T-cell (primary cell): ENCODE measurements around the gene PELI2. TPM values are rescaled to one million over a fixed set of nuclear protein-coding genes. Genes with fewer than 3 reads are reported as not detected.

Source experiments
- ATAC-seq, 4 experiments: fragments of 200-7000 bp in 3 of 4; fragments of 150-1000 bp in 1 of 4; cut with Tn5 transposase; replicated peaks in 1 of 4; 1 replicate in 3 of 4; 2 replicates in 1 of 4; pipeline ENCODE4 v1.10.0; 2021; ENCODE audit warnings: moderate library complexity in 3 of 4, mild to moderate bottlenecking in 2 of 4, moderate number of reproducible peaks in 1 of 4
- CTCF ChIA-PET, 2 donors: fragments of 300-600 bp; sonication (Branson Sonifier 250); formaldehyde crosslinking; loops; one replicate each; lab custom pipeline; 2022; ENCODE audit warnings: antibody characterized with exemption in 2 of 2; lab: Charles Lee
- POLR2A ChIA-PET, 2 donors: fragments of 300-600 bp; sonication (Branson Sonifier 250); formaldehyde crosslinking; loops; one replicate each; lab custom pipeline; 2022; ENCODE audit warnings: antibody characterized with exemption in 2 of 2; lab: Charles Lee
- DNase-seq, 35 experiments: peaks; one replicate each; pipeline versions ENCODE4 v3.0.0 to v3.0.0-alpha.2; 2013 to 2023
- H3K27ac ChIP-seq: one replicate; pipeline ENCODE4 v1.5.1; 2013; ENCODE audit warnings: low read length
- H3K27me3 ChIP-seq, 2 experiments: replicated peaks in 1 of 2; 1 replicate in 1 of 2; 2 replicates in 1 of 2; pipeline versions ENCODE4 v1.6.1 to v1.7.0; 2013; ENCODE audit warnings: low read length in 1 of 2, mixed read lengths in 1 of 2; ENCODE audit not compliant: control insufficient read depth in 2 of 2, insufficient read depth in 2 of 2; ENCODE audit errors: extremely low read depth in 1 of 2
- H3K36me3 ChIP-seq, 2 donors: 1 replicate in 1 of 2; 2 replicates in 1 of 2; pipeline versions ENCODE4 v1.6.1 to v1.7.0; 2013; ENCODE audit warnings: low read length in 1 of 2; ENCODE audit not compliant: control insufficient read depth in 2 of 2, insufficient read depth in 1 of 2; ENCODE audit errors: extremely low read depth in 1 of 2
- H3K4me1 ChIP-seq, 2 experiments: 1 replicate in 1 of 2; 2 replicates in 1 of 2; pipeline versions ENCODE4 v1.6.1 to v1.7.0; 2013; ENCODE audit warnings: low read length in 2 of 2, mixed read lengths in 1 of 2; ENCODE audit not compliant: insufficient read depth in 2 of 2, control insufficient read depth in 1 of 2; ENCODE audit errors: extremely low read depth in 1 of 2
- H3K4me3 ChIP-seq, 2 donors: 1 replicate in 1 of 2; 2 replicates in 1 of 2; pipeline versions ENCODE4 v1.5.1 to v1.7.0; 2013; ENCODE audit warnings: mild to moderate bottlenecking in 2 of 2, low read length in 1 of 2, moderate library complexity in 1 of 2; ENCODE audit not compliant: control insufficient read depth in 1 of 2; ENCODE audit errors: extremely low read depth in 1 of 2
- H3K9me3 ChIP-seq: 2 replicates; pipeline ENCODE4 v1.7.0; 2013
- H3K27ac Mint-ChIP-seq, 2 donors: one replicate each; pipeline ENCODE4 v1.8.0; 2020 to 2021; ENCODE audit warnings: mild to moderate bottlenecking in 2 of 2, mixed read lengths in 2 of 2
- H3K27me3 Mint-ChIP-seq, 2 donors: one replicate each; pipeline ENCODE4 v1.8.0; 2021 to 2022; ENCODE audit warnings: mixed read lengths in 2 of 2
- H3K36me3 Mint-ChIP-seq: one replicate; pipeline ENCODE4 v1.8.0; 2021; ENCODE audit warnings: mixed read lengths
- H3K4me1 Mint-ChIP-seq, 3 donors: one replicate each; pipeline ENCODE4 v1.8.0; 2020 to 2022; ENCODE audit warnings: mixed read lengths in 3 of 3, mild to moderate bottlenecking in 1 of 3
- H3K4me3 Mint-ChIP-seq, 3 donors: one replicate each; pipeline ENCODE4 v1.8.0; 2020 to 2022; ENCODE audit warnings: mild to moderate bottlenecking in 3 of 3, mixed read lengths in 3 of 3, moderate library complexity in 3 of 3
- H3K9me3 Mint-ChIP-seq, 3 donors: one replicate each; pipeline ENCODE4 v1.8.0; 2020 to 2022; ENCODE audit warnings: mixed read lengths in 3 of 3
- WGBS: methylation state at CpG from one replicate; pipeline ENCODE4 v1.1.5; 2013; ENCODE audit warnings: missing lambda C conversion rate; ENCODE audit not compliant: insufficient coverage; 5-methylcytosine and 5-hydroxymethylcytosine counted together
- total RNA-seq, 35 experiments: library from RNA in 6 of 35; stranded (reverse) in 6 of 35; fragments of 120-200 nt in 1 of 35; gene quantifications; one replicate each; pipeline versions ENCODE4 v1.2.1 to v1.2.4 and lab custom pipeline; 2013 to 2026

The PELI2 gene
- total RNA-seq, 5 donors from 2014 or later (not counting 1 experiment from before 2014, with no cell fraction given), result 9.0 to 12.7 (median 10.5) TPM

- no peak overlapping the region for H3K4me3 Mint-ChIP-seq
- no peak overlapping the region for H3K27ac ChIP-seq
- no peaks in the 10 kb centered on the region for H3K4me1 Mint-ChIP-seq
- no peaks in the 10 kb centered on the region for H3K27me3 ChIP-seq
- H3K9me3 Mint-ChIP-seq, result no peaks in the 10 kb centered on the region
- WGBS, result 97% methylated on average over 4 of the region's 4 CpGs
- ATAC-seq (no peak), DNase-seq (no peak)
- H3K36me3 Mint-ChIP-seq, result no peaks in the 10 kb centered on the region
- CTCF ChIA-PET, result no interaction called here
- no peak overlapping the region for H3K27ac Mint-ChIP-seq
- H3K4me1 ChIP-seq, result no peaks in the 10 kb centered on the region
- no peak overlapping the region for H3K4me3 ChIP-seq
- no peaks in the 10 kb centered on the region for H3K27me3 Mint-ChIP-seq
- POLR2A ChIA-PET, result no interaction called here
- no peaks in the 10 kb centered on the region for H3K36me3 ChIP-seq
- no peaks in the 10 kb centered on the region for H3K9me3 ChIP-seq
These were observed 191.0 kb downstream of the PELI2 start for GRCh38 chr14:56309198-56309597.

DNA sequence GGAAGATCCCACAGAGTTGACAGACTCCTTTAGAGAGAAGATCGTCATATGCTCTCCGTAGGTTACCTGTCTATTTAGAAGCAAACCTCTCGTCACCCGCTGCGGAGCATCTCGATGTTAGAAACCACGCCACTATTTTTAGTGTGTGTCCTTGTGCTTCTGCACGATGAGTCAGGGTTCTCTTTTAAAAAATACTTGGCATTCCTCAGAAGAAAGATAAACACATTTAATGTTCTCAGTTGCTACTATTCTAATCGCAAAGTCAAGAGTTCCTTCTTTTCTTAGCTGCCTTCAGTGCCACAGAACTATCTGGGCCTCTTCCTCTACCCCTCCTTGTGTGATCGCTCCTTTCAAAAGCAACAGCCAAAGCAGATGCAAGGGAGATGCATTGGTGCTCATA is 192.4 kb downstream of the PELI2 start:
- POLR2A ChIA-PET, result no interaction called here
- Mint-ChIP-seq H3K27ac (no peak overlapping the region), H3K9me3 (peaks cover 3 to 5% (median 5%) of the 10 kb centered on the region in 3 donors), H3K27me3 (no peaks in the 10 kb centered on the region), H3K4me3 (no peak overlapping the region), H3K36me3 (peaks cover 5% of the 10 kb centered on the region), H3K4me1 (no peaks in the 10 kb centered on the region)
- DNase-seq, result no peak
- H3K27me3 ChIP-seq, result no peaks in the 10 kb centered on the region
- H3K4me1 ChIP-seq, result no peaks in the 10 kb centered on the region
- H3K36me3 ChIP-seq, result no peaks in the 10 kb centered on the region
- no peaks in the 10 kb centered on the region for H3K9me3 ChIP-seq
- H3K27ac ChIP-seq, result no peak overlapping the region
- CTCF ChIA-PET, result no interaction called here
- ATAC-seq, result no peak
- H3K4me3 ChIP-seq, result no peak overlapping the region
- WGBS, result 79% methylated on average over 9 of the region's 10 CpGs

DNA sequence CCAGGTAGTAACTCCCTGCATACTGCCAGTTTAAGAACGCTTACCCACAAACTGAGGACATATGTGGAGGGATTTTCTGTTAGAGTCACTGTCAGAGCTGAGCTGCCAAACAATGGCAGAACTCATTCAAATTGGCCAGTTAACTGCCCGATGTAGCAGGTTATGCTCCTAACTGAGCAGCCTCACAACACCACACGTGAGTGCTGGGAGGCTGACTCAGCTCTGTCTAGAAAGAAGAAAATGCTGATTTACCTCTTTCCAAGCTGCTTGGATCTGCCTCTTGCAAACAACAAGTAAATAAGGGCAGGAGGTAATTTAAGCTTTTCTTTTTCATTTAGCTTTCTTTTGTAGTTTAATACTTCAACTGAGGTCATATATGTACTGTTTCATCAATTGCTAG is 195.6 kb downstream of the PELI2 start:
- Histone ChIP-seq H3K36me3 (no peaks in the 10 kb centered on the region), H3K4me3 (no peak overlapping the region), H3K9me3 (no peaks in the 10 kb centered on the region), H3K27ac (no peak overlapping the region), H3K27me3 (no peaks in the 10 kb centered on the region), H3K4me1 (no peaks in the 10 kb centered on the region)
- CTCF ChIA-PET, result no interaction called here
- POLR2A ChIA-PET, result no interaction called here
- no peaks in the 10 kb centered on the region for H3K27me3 Mint-ChIP-seq
- WGBS, result no CpG with 5 or more reads among the region's 3 CpGs
- ATAC-seq, result no peak
- H3K36me3 Mint-ChIP-seq, result peaks cover 12% of the 10 kb centered on the region
- H3K4me3 Mint-ChIP-seq, result no peak overlapping the region
- no peak overlapping the region for H3K27ac Mint-ChIP-seq
- no peaks in the 10 kb centered on the region for H3K4me1 Mint-ChIP-seq
- no peak for DNase-seq
- peaks cover 3 to 5% (median 5%) of the 10 kb centered on the region in 3 donors for H3K9me3 Mint-ChIP-seq

DNA sequence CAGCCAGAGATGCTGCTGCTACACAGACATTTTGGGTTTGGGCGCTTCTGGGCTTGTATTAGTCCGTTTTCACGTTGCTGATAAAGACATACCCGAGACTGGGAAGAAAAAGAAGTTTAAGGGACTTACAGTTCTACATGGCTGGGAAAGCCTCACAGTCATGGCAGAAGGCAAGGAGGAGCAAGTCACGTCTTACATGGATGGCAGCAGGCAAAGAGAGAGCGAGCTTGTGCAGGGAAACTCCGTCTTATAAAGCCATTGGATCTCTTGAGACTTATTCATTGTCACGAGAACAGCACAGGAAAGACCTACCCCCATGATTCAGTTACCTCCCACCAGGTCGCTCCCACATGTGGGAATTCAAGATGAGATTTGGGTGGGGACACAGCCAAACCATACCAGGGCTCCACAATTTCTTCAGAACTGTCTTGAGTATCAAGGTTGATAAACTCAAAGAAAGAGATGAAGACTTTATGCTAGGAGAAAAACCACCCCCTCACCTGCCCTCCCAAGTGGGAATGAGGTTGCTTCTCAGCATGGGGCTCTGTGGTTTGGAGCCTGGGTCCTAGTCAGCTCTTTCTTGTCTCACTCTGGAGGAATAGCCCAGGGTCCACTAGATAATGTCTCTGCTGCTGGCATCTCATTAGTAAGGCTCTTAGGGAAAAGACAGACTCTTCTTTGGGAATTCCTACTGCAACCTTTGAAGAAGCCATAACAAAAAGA is 200.3 kb downstream of the PELI2 start:
- 86% methylated on average over 5 of the region's 9 CpGs for WGBS
- CTCF ChIA-PET, result no interaction called here
- H3K36me3 ChIP-seq, result no peaks in the 10 kb centered on the region

DNA sequence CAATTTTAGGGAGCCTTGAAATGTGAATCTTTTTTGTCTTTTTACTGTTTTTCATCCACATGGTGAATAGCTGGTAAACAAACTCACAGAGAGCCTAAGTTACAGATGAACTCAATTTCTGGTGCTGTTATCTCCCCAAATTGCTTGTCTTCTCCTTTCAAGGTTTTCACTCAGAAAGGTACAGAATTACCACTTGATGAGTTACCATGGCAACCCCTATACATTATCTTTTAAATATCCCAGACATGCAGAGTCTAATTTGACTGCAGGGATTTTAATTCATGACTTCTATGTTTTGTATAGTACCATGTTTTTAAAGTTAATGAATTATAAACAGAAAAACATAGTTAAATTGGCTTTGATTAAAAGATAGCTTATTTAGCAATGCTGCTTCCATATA is 203.7 kb downstream of the PELI2 start:
- ATAC-seq (no peak), DNase-seq (no peak)
- Mint-ChIP-seq H3K4me1 (no peaks in the 10 kb centered on the region), H3K36me3 (peaks cover 6% of the 10 kb centered on the region), H3K9me3 (peaks cover 0 to 3% (median 0%) of the 10 kb centered on the region in 3 donors), H3K27me3 (no peaks in the 10 kb centered on the region), H3K4me3 (no peak overlapping the region), H3K27ac (no peak overlapping the region)
- Histone ChIP-seq H3K36me3 (no peaks in the 10 kb centered on the region), H3K27ac (no peak overlapping the region), H3K4me3 (no peak overlapping the region), H3K4me1 (no peaks in the 10 kb centered on the region), H3K27me3 (no peaks in the 10 kb centered on the region), H3K9me3 (no peaks in the 10 kb centered on the region)
- POLR2A ChIA-PET, result interaction anchor here in 1 of 2 donors (0.6 kb wide), 1 partner anchor 340 kb away, joined by 4 read pairs; no protein-coding TSS in a partner anchor
- CTCF ChIA-PET, result no interaction called here

More for the DNA sequence above, 200.3 kb downstream of the PELI2 start:
- Histone ChIP-seq H3K4me1 (no peaks in the 10 kb centered on the region), H3K9me3 (no peaks in the 10 kb centered on the region), H3K4me3 (no peak overlapping the region), H3K27ac (no peak overlapping the region), H3K27me3 (no peaks in the 10 kb centered on the region)
- POLR2A ChIA-PET, result interaction anchor here in 1 of 2 donors (0.6 kb wide), 1 partner anchor 55 kb away, joined by 3 read pairs; no protein-coding TSS in a partner anchor
- DNase-seq (no peak), ATAC-seq (no peak)
- peaks cover 3 to 8% (median 5%) of the 10 kb centered on the region in 3 donors for H3K9me3 Mint-ChIP-seq
- no peak overlapping the region for H3K27ac Mint-ChIP-seq
- no peaks in the 10 kb centered on the region for H3K4me1 Mint-ChIP-seq
- no peaks in the 10 kb centered on the region for H3K27me3 Mint-ChIP-seq
- H3K4me3 Mint-ChIP-seq, result no peak overlapping the region
- H3K36me3 Mint-ChIP-seq, result peaks cover 12% of the 10 kb centered on the region

GRCh38 chr14:56322531-56322930 is 204.3 kb downstream of the PELI2 start:
- ATAC-seq (no peak), DNase-seq (no peak)
- no peak overlapping the region for H3K27ac Mint-ChIP-seq
- Histone ChIP-seq H3K4me3 (no peak overlapping the region), H3K36me3 (no peaks in the 10 kb centered on the region), H3K4me1 (no peaks in the 10 kb centered on the region), H3K9me3 (no peaks in the 10 kb centered on the region), H3K27ac (no peak overlapping the region), H3K27me3 (no peaks in the 10 kb centered on the region)
- no peaks in the 10 kb centered on the region for H3K27me3 Mint-ChIP-seq
- ChIA-PET CTCF (no interaction called here), POLR2A (no interaction called here)
- H3K36me3 Mint-ChIP-seq, result peaks cover 6% of the 10 kb centered on the region
- no peaks in the 10 kb centered on the region for H3K4me1 Mint-ChIP-seq
- no peak overlapping the region for H3K4me3 Mint-ChIP-seq
- no CpG with 5 or more reads among the region's 2 CpGs for WGBS
- H3K9me3 Mint-ChIP-seq, result peaks cover 0 to 3% (median 0%) of the 10 kb centered on the region in 3 donors
